ENCODE data around the gene CDH4. TPM values are rescaled to one million over a fixed set of nuclear protein-coding genes. Genes with fewer than 3 reads are reported as not detected.

Gene CDH4
- total and polyA plus RNA-seq, 2 of the 13 experiments (the other 11 are each of a cell fraction or from before 2014, with no cell fraction given), result not detected

- BruUV-seq (replicated peaks), result no TSS peak
- POLR2A ChIA-PET, result no interaction called here
- peaks cover 14 to 63% of the 10 kb centered on the region in 2 experiments; a peak in 4 of 5 replicates for H3K27me3 ChIP-seq (ENCODE audit: control insufficient read depth in 1 of 2, insufficient read depth in 2 of 2, low read length in 2 of 2)
- 9% methylated on average over 10 of the region's 10 CpGs for WGBS (ENCODE audit: low lambda C conversion rate)
- H3K36me3 ChIP-seq (replicated peaks in 1 of 2; ENCODE audit: control insufficient read depth in 1 of 2, insufficient read depth in 2 of 2, low read length in 2 of 2), result no peaks in the 10 kb centered on the region
- H3K4me3 ChIP-seq (replicated peaks in 1 of 3; ENCODE audit: insufficient read depth in 1 of 3, low read depth in 2 of 3, low read length in 3 of 3), result no peak overlapping the region
- TF ChIP-seq JARID2 (CRISPR knock-in tag; IDR thresholded peaks at IDR 0.05; ENCODE audit: insufficient replicate concordance), result no peak
- no peak for TF ChIP-seq GABPB1 (CRISPR knock-in tag; IDR thresholded peaks at IDR 0.05)
- no peak for TF ChIP-seq NFIC (IDR thresholded peaks at IDR 0.05; ENCODE audit: low read length)
- no peak for TF ChIP-seq FLYWCH1 (CRISPR knock-in tag; IDR thresholded peaks at IDR 0.05)
- no peak for TF ChIP-seq ZNF34 (CRISPR knock-in tag; IDR thresholded peaks at IDR 0.05; ENCODE audit: borderline replicate concordance)
- TF ChIP-seq, protein P1, sequence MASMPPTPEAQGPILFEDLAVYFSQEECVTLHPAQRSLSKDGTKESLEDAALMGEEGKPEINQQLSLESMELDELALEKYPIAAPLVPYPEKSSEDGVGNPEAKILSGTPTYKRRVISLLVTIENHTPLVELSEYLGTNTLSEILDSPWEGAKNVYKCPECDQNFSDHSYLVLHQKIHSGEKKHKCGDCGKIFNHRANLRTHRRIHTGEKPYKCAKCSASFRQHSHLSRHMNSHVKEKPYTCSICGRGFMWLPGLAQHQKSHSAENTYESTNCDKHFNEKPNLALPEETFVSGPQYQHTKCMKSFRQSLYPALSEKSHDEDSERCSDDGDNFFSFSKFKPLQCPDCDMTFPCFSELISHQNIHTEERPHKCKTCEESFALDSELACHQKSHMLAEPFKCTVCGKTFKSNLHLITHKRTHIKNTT (CRISPR knock-in tag; IDR thresholded peaks at IDR 0.05), result no peak
- TF ChIP-seq, protein P2, sequence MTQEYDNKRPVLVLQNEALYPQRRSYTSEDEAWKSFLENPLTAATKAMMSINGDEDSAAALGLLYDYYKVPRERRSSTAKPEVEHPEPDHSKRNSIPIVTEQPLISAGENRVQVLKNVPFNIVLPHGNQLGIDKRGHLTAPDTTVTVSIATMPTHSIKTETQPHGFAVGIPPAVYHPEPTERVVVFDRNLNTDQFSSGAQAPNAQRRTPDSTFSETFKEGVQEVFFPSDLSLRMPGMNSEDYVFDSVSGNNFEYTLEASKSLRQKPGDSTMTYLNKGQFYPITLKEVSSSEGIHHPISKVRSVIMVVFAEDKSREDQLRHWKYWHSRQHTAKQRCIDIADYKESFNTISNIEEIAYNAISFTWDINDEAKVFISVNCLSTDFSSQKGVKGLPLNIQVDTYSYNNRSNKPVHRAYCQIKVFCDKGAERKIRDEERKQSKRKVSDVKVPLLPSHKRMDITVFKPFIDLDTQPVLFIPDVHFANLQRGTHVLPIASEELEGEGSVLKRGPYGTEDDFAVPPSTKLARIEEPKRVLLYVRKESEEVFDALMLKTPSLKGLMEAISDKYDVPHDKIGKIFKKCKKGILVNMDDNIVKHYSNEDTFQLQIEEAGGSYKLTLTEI (CRISPR knock-in tag; conservative IDR thresholded peaks at IDR 0.05), result no peak
- no peak for TF ChIP-seq SMAD3 (CRISPR knock-in tag; IDR thresholded peaks at IDR 0.05)
- no peak for TF ChIP-seq KDM6A (CRISPR knock-in tag; IDR thresholded peaks at IDR 0.05; ENCODE audit: low read depth)
- TF ChIP-seq TCF12 (IDR thresholded peaks at IDR 0.05), result no peak
- TF ChIP-seq TCF12 (CRISPR knock-in tag; IDR thresholded peaks at IDR 0.05), result no peak
- no peak for TF ChIP-seq ERF (CRISPR knock-in tag; IDR thresholded peaks at IDR 0.05)
- TF ChIP-seq SNAPC2 (CRISPR knock-in tag; IDR thresholded peaks at IDR 0.05), result no peak
- TF ChIP-seq NR2F6 (IDR thresholded peaks at IDR 0.05), result no peak
- no peak for TF ChIP-seq NR2F6 (CRISPR knock-in tag; IDR thresholded peaks at IDR 0.05)
- TF ChIP-seq NR2C2 (CRISPR knock-in tag; IDR thresholded peaks at IDR 0.05; ENCODE audit: borderline replicate concordance), result no peak
- no peak for TF ChIP-seq MIXL1 (CRISPR knock-in tag; IDR thresholded peaks at IDR 0.05)
- no peak for TF ChIP-seq MIER2 (CRISPR knock-in tag; IDR thresholded peaks at IDR 0.05)
- TF ChIP-seq, protein P3, sequence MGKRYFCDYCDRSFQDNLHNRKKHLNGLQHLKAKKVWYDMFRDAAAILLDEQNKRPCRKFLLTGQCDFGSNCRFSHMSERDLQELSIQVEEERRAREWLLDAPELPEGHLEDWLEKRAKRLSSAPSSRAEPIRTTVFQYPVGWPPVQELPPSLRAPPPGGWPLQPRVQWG (CRISPR knock-in tag; IDR thresholded peaks at IDR 0.05; ENCODE audit: borderline replicate concordance, low read depth), result no peak
- H3K4me2 ChIP-seq (ENCODE audit: low read depth, low read length), result no peak overlapping the region
- no peak overlapping the region for H3K27ac ChIP-seq (ENCODE audit: extremely low read length, insufficient read depth, low read length)
- intact Hi-C loops (cut with micrococcal nuclease; ENCODE audit: unreplicated experiment), result no loop called here
- no peaks in the 10 kb centered on the region for H3K9me3 ChIP-seq (ENCODE audit: low read length)
- FAIRE-seq (no peak), DNase-seq (ENCODE audit: low spot score) (no peak), ATAC-seq (no peak)
- CTCF ChIA-PET (ENCODE audit: low intra/inter-chr PET ratio, low total read pairs), result no interaction called here
- no peaks in the 10 kb centered on the region for H4K20me1 ChIP-seq (ENCODE audit: insufficient read depth, low read length)
- no peaks in the 10 kb centered on the region for H3K4me1 ChIP-seq (ENCODE audit: insufficient read depth, low read length)
- no peak overlapping the region for H3K9ac ChIP-seq (ENCODE audit: insufficient read depth, low read depth, low read length)
- H2AFZ ChIP-seq (ENCODE audit: low read length), result no peak overlapping the region
- no peaks in the 10 kb centered on the region for H3K79me2 ChIP-seq (ENCODE audit: insufficient read depth, low read length)
- in situ Hi-C loops (cut with HindIII; ENCODE audit: extremely low pct_ligation_motif_present, low pct_unique_long_range_greater_than_20kb), result no loop called here
These were observed 102.4 kb downstream of the CDH4 start for GRCh38 chr20:61354501-61354900.

Data from HepG2 (cell line).